ENCODE data around the gene ACADSB.
A peak's percentile ranks its signal among the peaks of the same experiment; 100 is the strongest.

Gene ACADSB

GRCh38 chr10:123038782-123039631, 30.2 kb downstream of the ACADSB start:
- DNase-seq (ENCODE audit: low read depth in 1 of 2, low spot score in 1 of 2) = no peak

GRCh38 chr10:123039632-123039930, 30.8 kb downstream of the ACADSB start:
- no peak for DNase-seq (ENCODE audit: low read depth in 1 of 2, low spot score in 1 of 2)

GRCh38 chr10:123042708-123043408, 34.1 kb downstream of the ACADSB start:
- no peak for DNase-seq (ENCODE audit: low read depth in 1 of 2, low spot score in 1 of 2)

- peak in 1 of 2 donors; percentile 6 for DNase-seq (ENCODE audit: low read depth in 1 of 2, low spot score in 1 of 2)
Measured at GRCh38 chr10:123043409-123043925, 34.7 kb downstream of the ACADSB start.

GRCh38 chr10:123044391-123044790, 35.6 kb downstream of the ACADSB start:
- no peak for DNase-seq (ENCODE audit: low read depth in 1 of 2, low spot score in 1 of 2)

GRCh38 chr10:123045961-123046731, 37.3 kb downstream of the ACADSB start:
- no peak for DNase-seq (ENCODE audit: low read depth in 1 of 2, low spot score in 1 of 2)

GRCh38 chr10:123057968-123058367, 49.2 kb downstream of the ACADSB start:
- no peak for DNase-seq (ENCODE audit: low read depth in 1 of 2, low spot score in 1 of 2)

- DNase-seq (ENCODE audit: low read depth in 1 of 2, low spot score in 1 of 2) = no peak
Measured at GRCh38 chr10:123061865-123062264, 53.1 kb downstream of the ACADSB start.

GRCh38 chr10:123062726-123063125, 53.9 kb downstream of the ACADSB start:
- no peak for DNase-seq (ENCODE audit: low read depth in 1 of 2, low spot score in 1 of 2)

GRCh38 chr10:123068087-123068853, 59.5 kb downstream of the ACADSB start:
- no peak for DNase-seq (ENCODE audit: low read depth in 1 of 2, low spot score in 1 of 2)

- DNase-seq (ENCODE audit: low read depth in 1 of 2, low spot score in 1 of 2) = no peak
Measured at GRCh38 chr10:123069246-123069986, 60.6 kb downstream of the ACADSB start.

- DNase-seq (ENCODE audit: low read depth in 1 of 2, low spot score in 1 of 2) = no peak
Measured at GRCh38 chr10:123073187-123073586, 64.4 kb downstream of the ACADSB start.

GRCh38 chr10:123074215-123074614, 65.4 kb downstream of the ACADSB start:
- DNase-seq (ENCODE audit: low read depth in 1 of 2, low spot score in 1 of 2) = no peak

- no peak for DNase-seq (ENCODE audit: low read depth in 1 of 2, low spot score in 1 of 2)
Measured at GRCh38 chr10:123081896-123082295, 73.1 kb downstream of the ACADSB start.

GRCh38 chr10:123083811-123084210, 75.0 kb downstream of the ACADSB start:
- no peak for DNase-seq (ENCODE audit: low read depth in 1 of 2, low spot score in 1 of 2)

GRCh38 chr10:123086281-123086680, 77.5 kb downstream of the ACADSB start:
- no peak for DNase-seq (ENCODE audit: low read depth in 1 of 2, low spot score in 1 of 2)

GRCh38 chr10:123087348-123087747, 78.5 kb downstream of the ACADSB start:
- DNase-seq (ENCODE audit: low read depth in 1 of 2, low spot score in 1 of 2) = no peak

GRCh38 chr10:123087786-123088185, 79.0 kb downstream of the ACADSB start:
- no peak for DNase-seq (ENCODE audit: low read depth in 1 of 2, low spot score in 1 of 2)

GRCh38 chr10:123092635-123093414, 84.0 kb downstream of the ACADSB start:
- no peak for DNase-seq (ENCODE audit: low read depth in 1 of 2, low spot score in 1 of 2)

Measured in activated T-helper 1 cell treated with anti-CD3 and anti-CD28 coated beads, Interleukin-2, amount 50 U/mL, for 16 hours (primary cell).